ENCODE measurements around the gene FHIT.

GRCh38 chr3:61226166-61226686 is 25.0 kb downstream of the FHIT start:
- TF ChIP-seq CTCF (IDR thresholded peaks at IDR 0.05) (no peak), EP300 (IDR thresholded peaks at IDR 0.05; ENCODE audit: low read depth) (no peak), POLR2A (IDR thresholded peaks at IDR 0.05) (no peak)

Data from transverse colon (tissue), 3 donors.